ENCODE results near the gene GSPT1. TPM values are rescaled to one million over a fixed set of nuclear protein-coding genes. Genes with fewer than 3 reads are reported as not detected.
A peak's percentile ranks its signal among the peaks of the same experiment; 100 is the strongest.

GSPT1 gene
- total and polyA plus RNA-seq, 9 of the 15 experiments (the other 6 are each of a cell fraction or from before 2014, with no cell fraction given) = 63.8 to 269 (median 148) TPM

- TF ChIP-seq BCLAF1 (IDR thresholded peaks at IDR 0.05; ENCODE audit: borderline replicate concordance in 1 of 2, control insufficient read depth in 1 of 2, low read depth in 2 of 2, low read length in 1 of 2) (no peak), RBFOX2 (IDR thresholded peaks at IDR 0.05; ENCODE audit: low read depth, low read length) (no peak), MYNN (IDR thresholded peaks at IDR 0.05) (peak; percentile 23; the same call in 1 of the 2 replicates), MYNN (CRISPR knock-in tag; IDR thresholded peaks at IDR 0.05) (no peak), ZBTB1 (CRISPR knock-in tag; IDR thresholded peaks at IDR 0.05; ENCODE audit: borderline replicate concordance, low read depth) (no peak), NCOA1 (IDR thresholded peaks at IDR 0.05; ENCODE audit: low read depth) (no peak), ZNF764 (CRISPR knock-in tag; IDR thresholded peaks at IDR 0.05; ENCODE audit: low read depth) (no peak), ATF2 (CRISPR knock-in tag; IDR thresholded peaks at IDR 0.05) (no peak), ZC3H4 (CRISPR knock-in tag; IDR thresholded peaks at IDR 0.05; ENCODE audit: borderline replicate concordance) (no peak), ILK (tag; IDR thresholded peaks at IDR 0.05; ENCODE audit: borderline replicate concordance, low read depth) (no peak), MXI1 (IDR thresholded peaks at IDR 0.05; ENCODE audit: low read depth, low read length) (no peak), ZBTB33 (CRISPR knock-in tag; IDR thresholded peaks at IDR 0.05) (no peak)
Measured at GRCh38 chr16:11835891-11836649, 79.7 kb downstream of the GSPT1 start (continued).

Measured in K562 (cell line).